Uterus (tissue), 4 donors: ENCODE measurements around the gene PEDS1. TPM values are rescaled to one million over a fixed set of nuclear protein-coding genes. Genes with fewer than 3 reads are reported as not detected.
"Not testable (repeated sequence)": the region's sequence is repeated elsewhere in the genome, so short reads cannot be mapped to it uniquely, and the experiment has no call there.

Source experiments
- DNase-seq, 2 donors: peaks; one replicate each; pipeline ENCODE4 v3.0.0-alpha.2; 2019 to 2020
- H3K27ac ChIP-seq, 2 donors: fragments of 200-600 bp; sonication (generic); 1 replicate in 1 of 2; 2 replicates in 1 of 2; pipeline ENCODE4 v1.5.1; 2016 to 2018
- H3K27me3 ChIP-seq, 2 donors: fragments of 200-600 bp; sonication (generic); one replicate each; pipeline ENCODE4 v1.5.1; 2018 to 2019; ENCODE audit warnings: control low read depth in 1 of 2
- H3K36me3 ChIP-seq, 2 donors: fragments of 200-600 bp; sonication (generic); one replicate each; pipeline ENCODE4 v1.5.1; 2019; ENCODE audit warnings: control low read depth in 1 of 2
- H3K4me1 ChIP-seq, 2 donors: fragments of 200-600 bp; sonication (generic); one replicate each; pipeline ENCODE4 v1.5.1; 2018 to 2019; ENCODE audit warnings: control low read depth in 1 of 2
- H3K4me3 ChIP-seq, 2 donors: fragments of 200-600 bp; sonication (generic); 1 replicate in 1 of 2; 2 replicates in 1 of 2; pipeline ENCODE4 v1.5.1; 2018 to 2019; ENCODE audit warnings: mild to moderate bottlenecking in 1 of 2
- H3K9me3 ChIP-seq, 2 donors: fragments of 200-600 bp; sonication (generic); one replicate each; pipeline ENCODE4 v1.5.1; 2019; ENCODE audit warnings: control low read depth in 1 of 2
- CTCF ChIP-seq, 4 experiments: fragments of 200-600 bp in 2 of 4; fragments of 450-650 bp in 2 of 4; sonication (generic) in 2 of 4; IDR thresholded peaks; one replicate each; pipeline ENCODE4 v1.5.1; 2016 to 2019; ENCODE audit warnings: antibody characterized with exemption in 4 of 4, mild to moderate bottlenecking in 2 of 4, moderate library complexity in 1 of 4
- POLR2A ChIP-seq, 2 donors: fragments of 450-650 bp; IDR thresholded peaks; one replicate each; pipeline ENCODE4 v1.6.1; 2016; ENCODE audit warnings: antibody characterized with exemption in 2 of 2, mild to moderate bottlenecking in 1 of 2, moderate library complexity in 1 of 2
- intact Hi-C: fragments of 100-400 bp; cut with DNase I; formaldehyde crosslinking; loops from one replicate; pipeline ENCODE4 v1.15.1; 2023; ENCODE audit warnings: low total_unique reads
- total RNA-seq, 4 donors: library from RNA; depleted of rRNA in 3 of 4; stranded (reverse); fragments of >200 nt in 3 of 4; gene quantifications; one replicate each; pipeline versions ENCODE4 v1.1.0 to v1.2.4, GENCODE V29; 2014 to 2023
- donor health status: DM: yes; HTN: yes; CAD: no.

PEDS1 gene
- 10 to 100 TPM in 1 of 4 donors, 1 to 10 TPM in 3; 1.5 to 19.8 (median 6.1) TPM for total RNA-seq

GRCh38 chr20:50153500-50154377 is at the start of gene PEDS1:
Gene PEDS1, minus strand, starts transcription at chr20:50153723. Its CDS starts 86 bp downstream, at chr20:50153637.
- H3K27me3 ChIP-seq: no peaks in the 10 kb centered on the region
- no peaks in the 10 kb centered on the region for H3K9me3 ChIP-seq
- peaks cover 0 to 20% of the 10 kb centered on the region in 2 donors for H3K4me1 ChIP-seq
- peak; percentile 86 to 91 for DNase-seq
- TF ChIP-seq CTCF (IDR thresholded peaks at IDR 0.05) (peak in 2 of 4 experiments; percentile 7 to 9), POLR2A (IDR thresholded peaks at IDR 0.05) (peak; percentile 84 to 94)
- intact Hi-C loops: no loop called here
- H3K27ac ChIP-seq: peak within 1 kb of the TSS; percentile 83 to 86
- no peaks in the 10 kb centered on the region for H3K36me3 ChIP-seq
- H3K4me3 ChIP-seq: peak within 1 kb of the TSS; percentile 82 to 89

- no peaks in the 10 kb centered on the region for H3K27me3 ChIP-seq
- DNase-seq: no peak
- H3K9me3 ChIP-seq: peaks cover 0 to 6% of the 10 kb centered on the region in 2 donors
- H3K27ac ChIP-seq: no peak overlapping the region
- TF ChIP-seq POLR2A (IDR thresholded peaks at IDR 0.05) (no peak), CTCF (IDR thresholded peaks at IDR 0.05) (no peak)
- no peak overlapping the region for H3K4me3 ChIP-seq
- no peaks in the 10 kb centered on the region for H3K4me1 ChIP-seq
- no peaks in the 10 kb centered on the region for H3K36me3 ChIP-seq
- intact Hi-C loops: no loop called here
Measured at GRCh38 chr20:50202677-50203076, 49.2 kb upstream of the PEDS1 start.

GRCh38 chr20:50201710-50202109 is 48.2 kb upstream of the PEDS1 start:
- H3K27ac ChIP-seq, H3K4me3 ChIP-seq, intact Hi-C loops, H3K27me3 ChIP-seq, H3K36me3 ChIP-seq, H3K9me3 ChIP-seq, H3K4me1 ChIP-seq, DNase-seq: not testable (repeated sequence)

- Histone ChIP-seq H3K4me1 (no peaks in the 10 kb centered on the region), H3K27ac (peak overlapping the region in 1 of 2 donors; percentile 19), H3K9me3 (peaks cover 0 to 6% of the 10 kb centered on the region in 2 donors), H3K36me3 (no peaks in the 10 kb centered on the region), H3K4me3 (no peak overlapping the region), H3K27me3 (no peaks in the 10 kb centered on the region)
- no peak for DNase-seq
- no peak for TF ChIP-seq POLR2A (IDR thresholded peaks at IDR 0.05)
- no peak for TF ChIP-seq CTCF (IDR thresholded peaks at IDR 0.05)
- intact Hi-C loops: no loop called here
Measured at GRCh38 chr20:50200482-50201104, 47.1 kb upstream of the PEDS1 start.

GRCh38 chr20:50199703-50200102 is 46.2 kb upstream of the PEDS1 start:
- DNase-seq: no peak
- Histone ChIP-seq H3K27ac (peak overlapping the region in 1 of 2 donors; percentile 19), H3K36me3 (no peaks in the 10 kb centered on the region), H3K4me3 (no peak overlapping the region), H3K9me3 (peaks cover 0 to 6% of the 10 kb centered on the region in 2 donors), H3K4me1 (no peaks in the 10 kb centered on the region), H3K27me3 (no peaks in the 10 kb centered on the region)
- intact Hi-C loops: loop anchor here (10.0 kb wide), 1 partner anchor 85 kb away; no protein-coding TSS in a partner anchor
- TF ChIP-seq POLR2A (IDR thresholded peaks at IDR 0.05) (no peak), CTCF (IDR thresholded peaks at IDR 0.05) (no peak)
